PFSK-1 (cell line): ENCODE results near the gene ITPRIPL1.
A peak's percentile ranks its signal among the peaks of the same experiment; 100 is the strongest.

Experiments used
- FOXP2 ChIP-seq: optimal IDR thresholded peaks from 2 replicates; pipeline ENCODE3; 2011; ENCODE audit warnings: borderline replicate concordance, control low read depth, inconsistent platforms; ENCODE audit not compliant: insufficient read depth; ENCODE audit errors: extremely low read length, extremely low read depth
- POLR2AphosphoS5 ChIP-seq: IDR thresholded peaks from 2 replicates; pipeline ENCODE4 v1.6.1; 2012; ENCODE audit warnings: low read depth, mild to moderate bottlenecking, control low read depth, low read length, moderate library complexity
- REST ChIP-seq, 2 experiments: IDR thresholded peaks; 2 replicates each; pipeline versions ENCODE4 v1.6.1 to v1.8.0; 2011 to 2012; ENCODE audit warnings: low read depth in 2 of 2, low read length in 2 of 2, control low read depth in 1 of 2, inconsistent platforms in 1 of 2, mild to moderate bottlenecking in 1 of 2, moderate library complexity in 1 of 2; ENCODE audit not compliant: insufficient read depth in 1 of 2
- SIN3A ChIP-seq: IDR thresholded peaks from 2 replicates; pipeline ENCODE4 v1.6.1; 2012; ENCODE audit warnings: mild to moderate bottlenecking, low read length, moderate library complexity, borderline replicate concordance; ENCODE audit not compliant: insufficient read depth
- TAF1 ChIP-seq: IDR thresholded peaks from 2 replicates; pipeline ENCODE4 v1.6.1; 2012; ENCODE audit warnings: low read length, control low read depth, borderline replicate concordance; ENCODE audit not compliant: insufficient read depth

Gene ITPRIPL1

DNA sequence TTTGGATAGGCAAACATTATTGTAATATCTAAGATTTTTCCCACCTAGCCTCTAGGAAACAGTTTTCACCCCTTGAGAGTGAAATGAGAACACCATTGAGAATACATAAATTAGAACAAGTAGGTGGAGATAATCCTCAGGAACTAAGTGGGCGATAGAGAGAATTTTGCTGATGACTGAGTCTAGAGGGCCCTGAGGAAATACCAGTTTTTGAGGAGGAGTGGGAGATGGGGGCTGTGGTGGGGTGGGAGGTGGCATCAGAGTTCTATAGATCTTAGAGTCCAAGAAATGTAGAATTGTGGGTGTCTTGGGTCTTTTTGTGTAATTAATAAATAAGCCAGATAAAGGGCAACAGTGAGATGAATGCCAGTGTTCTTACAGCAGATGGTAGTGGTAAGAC, 22.3 kb downstream of the ITPRIPL1 start:
- TF ChIP-seq FOXP2 (no peak), TAF1 (no peak), REST (IDR thresholded peaks at IDR 0.05; ENCODE audit: insufficient read depth in 1 of 2, low read depth in 2 of 2, low read length in 2 of 2) (no peak), SIN3A (no peak), POLR2AphosphoS5 (no peak)

- TF ChIP-seq POLR2AphosphoS5 (0 out of 2 replicates have a peak, but pooled peaks have one; percentile 24), SIN3A (no peak), FOXP2 (peak; percentile 68)
Observed at GRCh38 chr2:96353032-96353561, 28.0 kb downstream of the ITPRIPL1 start.

GRCh38 chr2:96353606-96354101, 28.5 kb downstream of the ITPRIPL1 start:
- no peak for TF ChIP-seq FOXP2
- no peak for TF ChIP-seq REST (IDR thresholded peaks at IDR 0.05; ENCODE audit: insufficient read depth in 1 of 2, low read depth in 2 of 2, low read length in 2 of 2)
- no peak for TF ChIP-seq TAF1
- TF ChIP-seq POLR2AphosphoS5 = no peak
- no peak for TF ChIP-seq SIN3A

- TF ChIP-seq SIN3A = no peak
- no peak for TF ChIP-seq FOXP2
- no peak for TF ChIP-seq TAF1
- TF ChIP-seq REST (IDR thresholded peaks at IDR 0.05; ENCODE audit: insufficient read depth in 1 of 2, low read depth in 2 of 2, low read length in 2 of 2) = no peak
- TF ChIP-seq POLR2AphosphoS5 = no peak
Observed at GRCh38 chr2:96354492-96354891, 29.4 kb downstream of the ITPRIPL1 start.

- TF ChIP-seq REST (IDR thresholded peaks at IDR 0.05; ENCODE audit: insufficient read depth in 1 of 2, low read depth in 2 of 2, low read length in 2 of 2) (no peak), TAF1 (no peak), SIN3A (no peak), FOXP2 (no peak), POLR2AphosphoS5 (no peak)
Observed at GRCh38 chr2:96356889-96357288, 31.8 kb downstream of the ITPRIPL1 start.
